VCaP (cell line): ENCODE data around the gene GUCY1B1.

Experiments
- H3K27ac ChIP-seq: fragments of 450-650 bp; 2 replicates; pipeline ENCODE4 v1.5.1; 2017
- CTCF ChIP-seq: fragments of 450-650 bp; conservative IDR thresholded peaks from 2 replicates; pipeline ENCODE4 v1.5.1; 2017; ENCODE audit warnings: mild to moderate bottlenecking, moderate library complexity

The GUCY1B1 gene

GRCh38 chr4:155724731-155725130, 34.1 kb upstream of the GUCY1B1 start:
- H3K27ac ChIP-seq: no peak overlapping the region
- TF ChIP-seq CTCF: no peak

GRCh38 chr4:155734065-155734464, 24.8 kb upstream of the GUCY1B1 start:
- no peak overlapping the region for H3K27ac ChIP-seq
- TF ChIP-seq CTCF: no peak

GRCh38 chr4:155734951-155735350, 23.9 kb upstream of the GUCY1B1 start:
- TF ChIP-seq CTCF: no peak
- H3K27ac ChIP-seq: no peak overlapping the region

- H3K27ac ChIP-seq: no peak overlapping the region
- TF ChIP-seq CTCF: no peak
These were observed 23.3 kb upstream of the GUCY1B1 start for GRCh38 chr4:155735496-155735895.

GRCh38 chr4:155738548-155738947, 20.3 kb upstream of the GUCY1B1 start:
- no peak overlapping the region for H3K27ac ChIP-seq
- no peak for TF ChIP-seq CTCF

- H3K27ac ChIP-seq: no peak overlapping the region
- TF ChIP-seq CTCF: no peak
These were observed 17.3 kb upstream of the GUCY1B1 start for GRCh38 chr4:155741546-155741945.

- TF ChIP-seq CTCF: no peak
These were observed 16.4 kb upstream of the GUCY1B1 start for GRCh38 chr4:155742310-155743015.

More at GRCh38 chr4:155742310-155743015, 16.4 kb upstream of the GUCY1B1 start:
- H3K27ac ChIP-seq: no peak overlapping the region
